NCI-H146 treated with DMSO at 0.1 percent for 48 hours (cell line): Measurements from ENCODE around the gene PGK1.
"Not testable (repeated sequence)": the region's sequence is repeated elsewhere in the genome, so short reads cannot be mapped to it uniquely, and the experiment has no call there.

Source experiments
- DNase-seq: peaks from one replicate; lab custom pipeline; 2025; ENCODE audit not compliant: unreplicated experiment; lab: John Stamatoyannopoulos, UW

The PGK1 gene

DNA sequence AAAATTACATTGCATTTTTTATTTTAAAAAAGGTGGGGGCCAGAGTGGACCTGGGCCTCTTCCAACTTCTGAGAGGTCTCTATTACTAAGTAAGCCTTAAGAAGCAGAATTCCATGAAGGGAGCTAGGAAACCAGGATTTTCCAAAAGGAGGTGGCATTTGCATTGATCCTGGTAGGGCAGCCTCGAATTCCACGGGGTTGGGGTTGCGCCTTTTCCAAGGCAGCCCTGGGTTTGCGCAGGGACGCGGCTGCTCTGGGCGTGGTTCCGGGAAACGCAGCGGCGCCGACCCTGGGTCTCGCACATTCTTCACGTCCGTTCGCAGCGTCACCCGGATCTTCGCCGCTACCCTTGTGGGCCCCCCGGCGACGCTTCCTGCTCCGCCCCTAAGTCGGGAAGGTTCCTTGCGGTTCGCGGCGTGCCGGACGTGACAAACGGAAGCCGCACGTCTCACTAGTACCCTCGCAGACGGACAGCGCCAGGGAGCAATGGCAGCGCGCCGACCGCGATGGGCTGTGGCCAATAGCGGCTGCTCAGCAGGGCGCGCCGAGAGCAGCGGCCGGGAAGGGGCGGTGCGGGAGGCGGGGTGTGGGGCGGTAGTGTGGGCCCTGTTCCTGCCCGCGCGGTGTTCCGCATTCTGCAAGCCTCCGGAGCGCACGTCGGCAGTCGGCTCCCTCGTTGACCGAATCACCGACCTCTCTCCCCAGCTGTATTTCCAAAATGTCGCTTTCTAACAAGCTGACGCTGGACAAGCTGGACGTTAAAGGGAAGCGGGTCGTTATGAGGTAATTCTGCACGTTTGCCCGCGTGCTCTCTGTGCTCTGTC is at the start of gene PGK1:
TSS of gene PGK1 (plus strand) at position 626 of the 824 bp plus-strand sequence. CDS start at position 719, 93 bp downstream.
- DNase-seq, result peak; percentile 83

DNA sequence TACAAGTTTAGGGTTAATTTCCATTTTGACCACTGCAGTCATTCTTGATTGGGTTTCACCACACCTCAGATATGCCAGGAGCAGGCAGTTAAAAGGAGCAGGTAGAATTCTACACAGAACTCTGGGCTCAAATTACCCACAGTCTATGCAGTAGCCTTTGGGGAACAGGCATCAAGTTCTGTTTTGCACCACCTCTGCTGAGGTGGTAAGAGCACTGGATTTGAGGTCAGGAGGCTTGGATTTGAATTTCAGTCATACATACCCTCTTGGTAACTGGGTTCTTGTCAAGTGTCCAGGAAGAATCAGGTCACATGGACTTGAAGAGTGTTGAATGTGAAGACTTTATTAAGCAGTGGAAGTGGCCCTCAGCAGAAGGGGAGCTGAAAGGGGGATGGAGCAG is 40.4 kb upstream of the PGK1 start:
- no peak for DNase-seq

- DNase-seq, result no peak
These were observed 39.9 kb upstream of the PGK1 start for GRCh38 chrX:78064152-78064551.

DNA sequence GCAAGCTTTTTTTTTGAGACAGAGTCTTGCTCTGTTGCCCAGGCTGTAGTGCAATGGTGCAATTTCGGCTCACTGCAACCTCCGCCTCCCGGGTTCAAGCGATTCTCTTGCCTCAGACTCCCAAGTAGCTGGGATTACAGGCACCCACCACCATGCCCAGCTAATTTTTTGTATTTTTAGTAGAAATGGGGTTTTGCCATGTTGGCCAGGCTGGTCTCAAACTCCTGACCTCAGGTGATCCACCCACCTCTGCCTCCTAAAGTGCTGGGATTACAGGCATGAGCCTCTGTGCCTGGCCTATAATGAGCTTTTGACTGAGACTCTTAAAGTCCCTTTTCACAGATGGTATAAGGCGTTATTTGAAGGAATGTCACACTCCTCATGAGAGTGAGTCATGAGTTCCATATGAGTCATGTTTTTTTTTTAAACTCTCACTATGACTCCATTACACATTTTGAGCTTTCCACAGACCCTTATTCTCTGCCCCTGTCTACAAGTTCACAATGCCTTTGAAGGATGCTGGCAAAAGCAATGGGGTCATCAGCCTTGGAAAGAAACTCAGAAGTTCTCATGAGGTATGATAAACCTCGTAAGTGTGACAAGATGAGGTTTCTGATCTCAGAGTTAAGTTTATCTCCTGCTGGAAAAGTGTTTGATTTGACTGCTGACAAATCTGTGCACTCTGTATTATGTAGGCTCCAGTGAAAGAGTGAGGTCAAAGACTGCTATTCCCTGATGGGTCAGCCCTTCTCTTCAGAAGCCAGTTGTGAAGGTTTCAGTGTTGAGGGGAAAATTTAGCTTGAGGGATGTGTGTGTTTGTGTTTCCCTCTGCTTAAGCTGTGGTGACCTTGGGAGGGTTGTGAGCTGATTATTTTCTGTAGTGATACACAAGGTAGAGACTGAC is 39.1 kb upstream of the PGK1 start:
- DNase-seq, result not testable (repeated sequence)

GRCh38 chrX:78066110-78066509 is 37.9 kb upstream of the PGK1 start:
- no peak for DNase-seq

- no peak for DNase-seq
These were observed 32.7 kb upstream of the PGK1 start for GRCh38 chrX:78071331-78071730.

GRCh38 chrX:78073147-78074077 is 30.6 kb upstream of the PGK1 start:
- not testable (repeated sequence) for DNase-seq

- DNase-seq, result no peak
These were observed 30.0 kb upstream of the PGK1 start for GRCh38 chrX:78074088-78074487.

DNA sequence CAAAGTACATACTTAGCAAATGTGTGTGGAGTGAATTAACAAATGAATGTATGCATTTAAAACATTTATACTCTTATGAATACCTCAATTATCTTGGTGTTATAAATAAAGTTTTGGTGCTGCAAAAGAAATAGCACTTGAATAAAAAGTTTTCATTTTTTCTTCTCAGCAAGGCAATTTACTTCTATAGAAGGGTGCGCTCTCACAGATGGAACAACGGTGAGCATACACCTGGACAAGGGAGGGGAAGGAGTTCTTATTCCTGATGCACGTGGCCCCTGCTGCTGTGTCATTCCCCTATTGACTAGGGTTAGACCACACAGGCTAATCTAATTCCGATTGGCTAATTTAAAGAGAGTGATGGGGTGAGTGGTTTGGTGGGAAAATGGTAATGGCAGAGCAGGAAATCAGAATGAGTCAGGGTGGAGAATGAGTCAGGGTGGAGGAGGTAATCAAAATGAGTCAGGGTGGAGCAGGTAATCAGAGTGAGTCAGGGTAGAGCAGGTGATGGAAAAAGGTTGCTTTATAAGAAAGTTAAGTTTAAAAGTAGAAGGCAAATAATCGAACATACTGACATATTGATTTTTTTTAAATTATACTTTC is 28.2 kb upstream of the PGK1 start:
- no peak for DNase-seq

DNA sequence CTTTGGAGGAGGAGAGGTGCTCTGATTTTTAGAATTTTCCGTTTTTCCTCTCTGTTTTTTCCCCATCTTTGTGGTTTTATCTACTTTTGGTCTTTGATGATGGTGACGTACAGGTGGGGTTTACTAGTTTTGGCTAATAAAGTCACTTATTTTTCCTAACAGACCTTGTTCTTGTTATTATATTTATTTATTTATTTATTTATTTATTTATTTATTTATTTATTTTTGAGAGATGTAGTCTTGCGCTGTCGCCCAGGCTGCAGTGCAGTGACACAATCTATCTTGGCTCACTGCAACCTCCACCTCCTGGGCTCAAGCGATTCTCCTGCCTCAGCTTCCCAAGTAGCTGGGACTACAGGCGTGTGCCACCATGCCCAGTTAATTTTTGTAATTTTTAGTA is 22.6 kb upstream of the PGK1 start:
- not testable (repeated sequence) for DNase-seq

DNA sequence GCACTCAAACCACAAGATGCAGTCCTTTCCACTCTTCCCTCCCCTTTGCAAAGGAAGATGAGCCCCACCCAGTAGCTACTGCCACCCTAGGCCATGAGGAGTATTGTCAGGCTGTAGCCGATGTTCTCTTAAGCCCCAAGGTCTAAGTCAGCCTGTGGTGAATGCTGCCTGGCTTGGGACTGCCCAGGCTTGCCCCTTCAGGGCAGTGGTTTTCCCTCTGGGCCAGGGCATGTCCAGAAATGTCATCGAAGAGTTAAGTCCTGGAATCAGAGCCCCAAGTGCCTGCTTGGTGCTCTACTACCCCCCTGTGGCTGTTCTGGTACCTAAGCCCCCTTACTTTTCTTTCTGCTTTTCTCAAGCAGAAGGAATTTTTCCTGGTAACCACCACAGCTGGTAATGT is 11.8 kb upstream of the PGK1 start:
- DNase-seq, result no peak

- no peak for DNase-seq
These were observed 5.9 kb upstream of the PGK1 start for GRCh38 chrX:78098108-78098507.

GRCh38 chrX:78102091-78102490 is 2.0 kb upstream of the PGK1 start:
- DNase-seq, result no peak

DNA sequence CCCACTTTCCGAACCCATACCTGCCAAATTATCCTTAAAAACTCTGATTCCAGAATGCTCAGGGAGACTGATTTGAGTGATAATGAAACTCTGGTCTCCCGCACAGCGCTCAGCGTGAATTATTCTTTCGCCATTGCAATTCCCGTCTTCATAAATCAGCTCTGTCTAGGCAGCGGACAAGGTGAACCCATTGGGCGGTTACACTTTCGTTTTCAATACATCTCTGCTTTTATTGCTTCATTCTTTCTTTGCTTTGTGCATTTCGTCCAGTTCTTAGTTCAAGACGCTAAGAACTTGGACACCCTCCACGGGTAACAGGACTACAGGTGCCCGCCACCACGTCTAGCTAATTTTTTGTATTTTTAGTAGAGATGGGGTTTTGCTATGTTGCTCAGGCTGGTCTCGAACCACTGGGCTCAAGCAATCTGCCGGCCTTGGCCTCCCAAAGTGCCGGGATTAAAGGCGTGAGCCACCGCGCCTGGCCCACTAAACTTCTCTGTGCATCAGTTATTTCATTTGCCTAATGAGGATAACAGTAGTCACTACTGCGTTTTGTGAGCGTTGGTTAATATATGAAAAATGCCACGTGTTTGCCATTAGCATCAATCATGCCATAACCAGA is 936 bp upstream of the PGK1 start:
- no peak for DNase-seq

DNA sequence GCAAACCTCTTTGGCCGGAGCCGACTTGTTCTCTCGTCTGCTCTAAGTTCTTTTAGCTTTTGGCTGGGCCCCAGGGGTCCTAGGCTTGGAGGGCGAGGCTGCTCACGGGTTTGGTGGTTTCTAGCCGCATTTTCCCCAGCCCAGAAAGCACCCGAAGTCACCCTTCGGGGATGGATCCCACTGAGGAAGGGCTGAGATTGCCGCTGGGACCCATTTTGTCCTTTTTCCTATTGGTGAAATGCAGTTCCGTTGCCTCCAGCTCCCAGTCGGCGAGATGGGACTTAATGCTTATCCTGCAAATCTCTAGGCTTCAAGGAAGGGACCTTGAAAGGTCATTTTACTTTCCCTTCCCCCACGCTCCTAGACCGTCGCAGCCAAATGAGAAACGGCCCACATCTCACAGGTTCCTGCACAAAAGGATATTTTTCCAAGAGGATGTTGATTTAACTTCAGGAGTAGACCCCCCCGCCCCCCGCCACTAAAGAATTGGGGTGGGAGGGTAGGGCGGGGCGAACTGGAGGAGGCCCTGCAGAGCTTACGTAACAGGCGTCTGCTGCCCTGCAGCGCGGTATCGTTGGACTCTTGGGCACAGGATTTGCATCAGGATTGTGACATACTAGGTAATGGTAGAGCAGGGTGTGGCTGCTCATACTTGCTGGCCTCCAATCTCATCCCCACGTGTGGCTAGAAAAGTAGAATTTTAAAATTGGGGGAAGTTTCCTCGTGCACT is 564 bp downstream of the PGK1 start:
- DNase-seq, result peak; percentile 26

DNA sequence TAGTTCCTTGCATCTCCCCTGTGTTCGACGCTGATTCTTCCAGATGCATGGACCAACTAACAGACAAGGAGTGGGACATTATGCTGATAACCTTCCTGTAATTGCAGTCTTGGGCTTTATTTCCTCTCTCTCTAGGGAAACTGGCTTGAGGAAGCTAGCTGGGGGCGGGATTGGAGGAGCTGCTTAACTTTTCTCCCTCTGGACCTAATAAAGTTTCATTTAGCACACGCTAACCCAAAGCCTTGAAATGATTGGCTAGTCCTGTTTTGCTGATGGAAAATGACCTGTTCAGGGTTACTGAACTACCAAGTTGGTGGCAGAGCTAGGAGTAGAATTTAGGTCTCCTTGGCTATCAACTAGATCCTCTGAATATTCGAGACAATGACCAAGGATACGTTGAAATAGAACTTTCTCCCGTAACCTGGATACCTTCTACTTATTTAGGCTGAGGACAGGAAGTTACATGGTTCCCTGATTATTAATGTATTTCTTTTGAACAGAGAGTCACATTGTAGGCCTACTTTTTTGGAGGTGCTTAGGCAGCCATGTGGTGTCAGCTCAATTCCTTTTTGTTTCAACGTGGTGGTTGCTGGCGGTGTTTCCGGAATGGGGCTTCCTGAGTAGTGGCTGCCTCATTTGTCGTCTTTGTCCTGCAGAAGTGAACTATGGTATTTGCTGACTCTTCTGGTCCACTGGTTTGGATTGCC is 2.0 kb downstream of the PGK1 start:
- no peak for DNase-seq

GRCh38 chrX:78106651-78106986 is 2.6 kb downstream of the PGK1 start:
- DNase-seq, result no peak

DNA sequence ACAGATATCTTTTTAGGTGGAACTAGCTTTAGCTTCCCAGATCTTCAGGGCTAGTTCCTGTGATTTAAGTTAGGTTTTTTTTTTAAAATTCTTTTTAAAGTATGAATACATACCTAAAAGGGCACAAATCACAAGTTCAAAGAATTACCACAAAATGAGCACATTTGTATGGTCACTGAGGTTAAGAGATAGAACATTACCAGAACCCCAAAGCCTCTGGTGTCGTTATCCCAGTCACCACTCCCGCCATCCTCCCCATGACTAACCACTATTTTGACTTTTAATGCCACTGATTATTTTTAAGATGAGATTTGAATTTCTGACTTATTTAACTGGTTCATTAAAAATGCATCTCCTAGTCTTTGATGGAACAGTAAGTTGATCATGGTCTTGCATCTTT is 5.4 kb downstream of the PGK1 start:
- no peak for DNase-seq
